GM10266 (cell line): Measurements from ENCODE around the gene POLQ.
"Not testable (repeated sequence)": the region's sequence is repeated elsewhere in the genome, so short reads cannot be mapped to it uniquely, and the experiment has no call there.

Experiments used
- DNase-seq: peaks from one replicate; pipeline ENCODE4 v3.0.0; 2012; ENCODE audit errors: extremely low spot score
- CTCF ChIP-seq: IDR thresholded peaks from 2 replicates; pipeline ENCODE4 v1.5.1; 2012; ENCODE audit warnings: mild to moderate bottlenecking, low read depth; ENCODE audit not compliant: control insufficient read depth, insufficient read depth; ENCODE audit errors: missing control alignments

Gene POLQ

GRCh38 chr3:121545574-121546455, at the start of gene POLQ:
POLQ (minus strand) TSS chr3:121545988; CDS start chr3:121545877, 111 bp downstream.
- peak; percentile 87 for DNase-seq
- TF ChIP-seq CTCF = no peak

GRCh38 chr3:121594850-121595249, 49.1 kb upstream of the POLQ start:
- no peak for DNase-seq
- no peak for TF ChIP-seq CTCF

- DNase-seq = not testable (repeated sequence)
Observed at GRCh38 chr3:121593806-121594205, 48.0 kb upstream of the POLQ start.

- TF ChIP-seq CTCF = no peak
- DNase-seq = no peak
Observed at GRCh38 chr3:121592856-121593702, 47.3 kb upstream of the POLQ start, which contains the start of gene FBXO40. FBXO40 (plus strand) TSS chr3:121593379; CDS start chr3:121620576, 27,197 bp downstream.

GRCh38 chr3:121584418-121584817, 38.6 kb upstream of the POLQ start:
- no peak for TF ChIP-seq CTCF
- no peak for DNase-seq

GRCh38 chr3:121581691-121582090, 35.9 kb upstream of the POLQ start:
- no peak for TF ChIP-seq CTCF
- DNase-seq = no peak

GRCh38 chr3:121574449-121574848, 28.7 kb upstream of the POLQ start:
- DNase-seq = no peak
- TF ChIP-seq CTCF = no peak
